HEK293T (cell line): ENCODE results near the gene GRIK1.

Experiments used
- CTCF ChIA-PET: fragments of 350-600 bp; formaldehyde crosslinking; extraction: SDS; loops from one replicate; lab custom pipeline; 2021; ENCODE audit warnings: antibody characterized with exemption, inconsistent platforms; lab: Yijun Ruan, JAX
- POLR2A ChIA-PET: fragments of 350-600 bp; formaldehyde crosslinking; extraction: SDS; loops from one replicate; lab custom pipeline; 2020; ENCODE audit warnings: antibody characterized with exemption, inconsistent platforms; lab: Yijun Ruan, JAX
- DNase-seq: peaks from one replicate; pipeline ENCODE4 v3.0.0; 2012; ENCODE audit warnings: mixed read lengths; ENCODE audit errors: extremely low spot score
- ARNT ChIP-seq: fragments of 450-650 bp; IDR thresholded peaks from 2 replicates; pipeline ENCODE4 v1.6.1; 2017; ENCODE audit warnings: mild to moderate bottlenecking
- BHLHE40 ChIP-seq: fragments of 450-650 bp; IDR thresholded peaks from 2 replicates; pipeline ENCODE4 v1.6.1; 2016; ENCODE audit warnings: mild to moderate bottlenecking, moderate library complexity, borderline replicate concordance
- CTBP1 ChIP-seq: fragments of 450-650 bp; IDR thresholded peaks from 2 replicates; pipeline ENCODE4 v1.6.1; 2016; ENCODE audit warnings: borderline replicate concordance
- ELF4 ChIP-seq: fragments of 450-650 bp; IDR thresholded peaks from 2 replicates; pipeline ENCODE4 v1.6.1; 2017; ENCODE audit warnings: antibody characterized with exemption
- FOXA1 ChIP-seq: fragments of 450-650 bp; IDR thresholded peaks from 2 replicates; pipeline ENCODE4 v1.6.1; 2016; ENCODE audit warnings: mild to moderate bottlenecking
- FOXK2 ChIP-seq: fragments of 450-650 bp; IDR thresholded peaks from 2 replicates; pipeline ENCODE4 v1.6.1; 2016; ENCODE audit warnings: mild to moderate bottlenecking
- FOXM1 ChIP-seq: fragments of 450-650 bp; IDR thresholded peaks from 2 replicates; pipeline ENCODE4 v1.6.1; 2017; ENCODE audit warnings: mild to moderate bottlenecking, borderline replicate concordance
- HDGF ChIP-seq: fragments of 450-650 bp; IDR thresholded peaks from 2 replicates; pipeline ENCODE4 v1.6.1; 2017; ENCODE audit warnings: antibody characterized with exemption, borderline replicate concordance
- L3MBTL2 ChIP-seq: fragments of 450-650 bp; conservative IDR thresholded peaks from 2 replicates; pipeline ENCODE4 v1.6.1; 2016; ENCODE audit warnings: mild to moderate bottlenecking
- LEF1 ChIP-seq: fragments of 450-650 bp; IDR thresholded peaks from 2 replicates; pipeline ENCODE4 v1.6.1; 2017; ENCODE audit warnings: mild to moderate bottlenecking, borderline replicate concordance
- NFRKB ChIP-seq: fragments of 450-650 bp; IDR thresholded peaks from 2 replicates; pipeline ENCODE4 v1.6.1; 2016; ENCODE audit warnings: mild to moderate bottlenecking, moderate library complexity
- PKNOX1 ChIP-seq: fragments of 450-650 bp; IDR thresholded peaks from 2 replicates; pipeline ENCODE4 v1.6.1; 2016
- SP1 ChIP-seq: fragments of 450-650 bp; IDR thresholded peaks from 2 replicates; pipeline ENCODE4 v1.6.1; 2017
- SUZ12 ChIP-seq: fragments of 450-650 bp; IDR thresholded peaks from 2 replicates; pipeline ENCODE4 v1.6.1; 2016; ENCODE audit warnings: mild to moderate bottlenecking
- TARDBP ChIP-seq: fragments of 450-650 bp; IDR thresholded peaks from 2 replicates; pipeline ENCODE4 v1.6.1; 2016
- ZNF384 ChIP-seq: fragments of 450-650 bp; IDR thresholded peaks from 2 replicates; pipeline ENCODE4 v1.6.1; 2016

The GRIK1 gene

GRCh38 chr21:29626801-29627470 is 312.9 kb downstream of the GRIK1 start:
- no peak for DNase-seq
- ChIA-PET POLR2A (no interaction called here), CTCF (no interaction called here)
- TF ChIP-seq TARDBP (no peak), BHLHE40 (no peak), ELF4 (no peak), SP1 (no peak)

GRCh38 chr21:29625990-29626389 is 313.8 kb downstream of the GRIK1 start:
- ChIA-PET POLR2A (no interaction called here), CTCF (no interaction called here)
- no peak for DNase-seq
- TF ChIP-seq SUZ12 (no peak), NFRKB (no peak), ELF4 (no peak), TARDBP (no peak), FOXA1 (no peak), HDGF (no peak), FOXM1 (no peak), ARNT (no peak), LEF1 (no peak), BHLHE40 (no peak), ZNF384 (no peak), L3MBTL2 (no peak), CTBP1 (no peak), FOXK2 (no peak), SP1 (no peak), PKNOX1 (no peak)

- no peak for DNase-seq
- TF ChIP-seq ZNF384 (no peak), ARNT (no peak), SP1 (no peak), PKNOX1 (no peak), FOXK2 (no peak), CTBP1 (no peak), BHLHE40 (no peak), L3MBTL2 (no peak), TARDBP (no peak), ELF4 (no peak), FOXA1 (no peak)
- POLR2A ChIA-PET: no interaction called here
- CTCF ChIA-PET: no interaction called here
Measured at GRCh38 chr21:29624776-29625175, 315.0 kb downstream of the GRIK1 start.

- no peak for DNase-seq
- ChIA-PET CTCF (no interaction called here), POLR2A (no interaction called here)
- TF ChIP-seq LEF1 (no peak), HDGF (no peak), ZNF384 (no peak), TARDBP (no peak), L3MBTL2 (no peak), FOXA1 (no peak), FOXM1 (no peak), SP1 (no peak), NFRKB (no peak), SUZ12 (no peak), BHLHE40 (no peak)
Measured at GRCh38 chr21:29621525-29621924, 318.3 kb downstream of the GRIK1 start.

- no peak for TF ChIP-seq L3MBTL2
- ChIA-PET CTCF (no interaction called here), POLR2A (no interaction called here)
- DNase-seq: no peak
Measured at GRCh38 chr21:29616209-29616751, 323.5 kb downstream of the GRIK1 start.

GRCh38 chr21:29613877-29614276 is 325.9 kb downstream of the GRIK1 start:
- ChIA-PET CTCF (no interaction called here), POLR2A (interaction anchor here (1.2 kb wide), 1 partner anchor 62 kb away, joined by 3 read pairs; no protein-coding TSS in a partner anchor)
- TF ChIP-seq SUZ12 (no peak), ELF4 (no peak), FOXK2 (no peak), L3MBTL2 (no peak), CTBP1 (no peak), ZNF384 (no peak), NFRKB (no peak), LEF1 (no peak)

GRCh38 chr21:29613021-29613420 is 326.8 kb downstream of the GRIK1 start:
- no peak for DNase-seq
- POLR2A ChIA-PET: interaction anchor here (1.2 kb wide), 1 partner anchor 62 kb away, joined by 3 read pairs; no protein-coding TSS in a partner anchor
- CTCF ChIA-PET: interaction anchor here (0.5 kb wide), 1 partner anchor 449 kb away, joined by 5 read pairs; no protein-coding TSS in a partner anchor
- TF ChIP-seq HDGF (no peak), L3MBTL2 (no peak), ARNT (no peak), ZNF384 (no peak), CTBP1 (no peak), LEF1 (no peak), TARDBP (no peak), SUZ12 (no peak), FOXK2 (no peak), SP1 (no peak), BHLHE40 (no peak), PKNOX1 (no peak), FOXM1 (no peak), FOXA1 (no peak), NFRKB (no peak)

More at GRCh38 chr21:29613877-29614276, 325.9 kb downstream of the GRIK1 start:
- no peak for DNase-seq
